Fibroblast of lung (primary cell): Measurements from ENCODE around the gene FBLN2.

Experiments
- CTCF ChIP-seq, 2 donors: IDR thresholded peaks in 1 of 2; conservative IDR thresholded peaks in 1 of 2; 1 replicate in 1 of 2; 2 replicates in 1 of 2; pipeline ENCODE4 v1.5.1; 2011 to 2012; ENCODE audit warnings: low read length in 2 of 2, control low read depth in 1 of 2, inconsistent platforms in 1 of 2, low read depth in 1 of 2, mild to moderate bottlenecking in 1 of 2
- EZH2 ChIP-seq: IDR thresholded peaks from 2 replicates; pipeline ENCODE4 v1.5.1; 2012; ENCODE audit warnings: low read length, control low read depth, mild to moderate bottlenecking; ENCODE audit errors: missing control alignments

DNA sequence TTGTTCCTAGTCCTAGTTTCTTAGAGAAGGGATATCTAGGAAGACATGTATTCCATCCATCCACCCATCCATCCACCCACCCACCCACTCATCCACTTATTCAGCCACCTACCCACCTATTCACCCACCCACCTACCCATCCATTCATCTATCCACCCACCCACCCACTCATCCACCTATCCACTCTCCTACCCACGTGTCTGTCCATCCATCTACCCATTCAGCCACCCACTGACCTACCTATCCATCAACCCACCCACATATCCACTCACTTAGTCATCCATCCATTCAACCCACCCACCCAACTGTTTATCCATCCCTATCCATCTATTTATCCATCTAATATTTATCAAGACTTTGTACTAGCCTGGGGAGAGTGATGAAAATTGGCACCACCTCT is 120.5 kb downstream of the FBLN2 start:
- TF ChIP-seq CTCF (conservative IDR thresholded peaks at IDR 0.05 in 1 of 2, IDR thresholded peaks at IDR 0.05 in 1 of 2; ENCODE audit: low read depth in 1 of 2, low read length in 2 of 2), result no peak
- no peak for TF ChIP-seq EZH2
